ENCODE data around the gene FRMD4A. TPM values are rescaled to one million over a fixed set of nuclear protein-coding genes. Genes with fewer than 3 reads are reported as not detected.

Gene FRMD4A
- total RNA-seq, 1 experiment from 2014 or later, result 18.3 TPM

GRCh38 chr10:13719425-13719824 lies 611.3 kb downstream of the FRMD4A start:
- intact Hi-C loops (cut with micrococcal nuclease; ENCODE audit: unreplicated experiment), result no loop called here
- BruUV-seq (replicated peaks), result no TSS peak
- no peak for DNase-seq
- Histone ChIP-seq H3K79me2 (ENCODE audit: low read depth) (no peaks in the 10 kb centered on the region), H3K4me2 (no peak overlapping the region), H3K27me3 (ENCODE audit: insufficient read depth, low read depth) (no peaks in the 10 kb centered on the region), H3K9me2 (ENCODE audit: insufficient read depth) (no peaks in the 10 kb centered on the region), H4K20me1 (ENCODE audit: insufficient read depth) (no peaks in the 10 kb centered on the region), H3K4me3 (no peak overlapping the region), H3K27ac (no peak overlapping the region), H2AFZ (no peak overlapping the region), H3K4me1 (replicated peaks; ENCODE audit: insufficient read depth) (peaks cover 17% of the 10 kb centered on the region), H3K9me3 (ENCODE audit: insufficient read depth, low read depth) (no peaks in the 10 kb centered on the region), H3K36me3 (ENCODE audit: low read depth) (no peaks in the 10 kb centered on the region), H3F3A (ENCODE audit: insufficient read depth, low read depth) (peaks cover 27% of the 10 kb centered on the region)
- no peak for TF ChIP-seq CTCF (conservative IDR thresholded peaks at IDR 0.05)
- no peak for TF ChIP-seq EZH2 (IDR thresholded peaks at IDR 0.05; ENCODE audit: low read depth)
- POLR2A ChIA-PET (ENCODE audit: unreplicated experiment), result no interaction called here
- CTCF ChIA-PET, result interaction anchor here (0.7 kb wide), 1 partner anchor 12 kb away, joined by 3 read pairs; no protein-coding TSS in a partner anchor

- Histone ChIP-seq H3K27ac (no peak overlapping the region), H3K79me2 (ENCODE audit: low read depth) (no peaks in the 10 kb centered on the region), H3K9me3 (ENCODE audit: insufficient read depth, low read depth) (no peaks in the 10 kb centered on the region), H3K4me1 (replicated peaks; ENCODE audit: insufficient read depth) (peaks cover 17% of the 10 kb centered on the region), H4K20me1 (ENCODE audit: insufficient read depth) (no peaks in the 10 kb centered on the region), H3K4me3 (no peak overlapping the region), H3K9me2 (ENCODE audit: insufficient read depth) (no peaks in the 10 kb centered on the region), H3K36me3 (ENCODE audit: low read depth) (no peaks in the 10 kb centered on the region), H3K4me2 (peak overlapping the region; percentile 90), H3F3A (ENCODE audit: insufficient read depth, low read depth) (peaks cover 27% of the 10 kb centered on the region), H2AFZ (no peak overlapping the region), H3K27me3 (ENCODE audit: insufficient read depth, low read depth) (no peaks in the 10 kb centered on the region)
- BruUV-seq (replicated peaks), result no TSS peak
- DNase-seq, result no peak
- ChIA-PET POLR2A (ENCODE audit: unreplicated experiment) (no interaction called here), CTCF (interaction anchor here (0.5 to 0.7 kb wide), 2 partner anchors 12 to 512 kb away, joined by 3 read pairs; no protein-coding TSS in a partner anchor)
- intact Hi-C loops (cut with micrococcal nuclease; ENCODE audit: unreplicated experiment), result loop anchor here (1.0 kb wide), 1 partner anchor 11 kb away; no protein-coding TSS in a partner anchor
- no peak for TF ChIP-seq CTCF (conservative IDR thresholded peaks at IDR 0.05)
- no peak for TF ChIP-seq EZH2 (IDR thresholded peaks at IDR 0.05; ENCODE audit: low read depth)
Observed at GRCh38 chr10:13718820-13719219, 611.9 kb downstream of the FRMD4A start.

- Histone ChIP-seq H3K9me2 (ENCODE audit: insufficient read depth) (no peaks in the 10 kb centered on the region), H3F3A (ENCODE audit: insufficient read depth, low read depth) (peaks cover 31% of the 10 kb centered on the region), H3K79me2 (ENCODE audit: low read depth) (no peaks in the 10 kb centered on the region), H3K9me3 (ENCODE audit: insufficient read depth, low read depth) (no peaks in the 10 kb centered on the region), H3K36me3 (ENCODE audit: low read depth) (no peaks in the 10 kb centered on the region), H3K27ac (peak overlapping the region; percentile 65), H3K4me3 (peak overlapping the region; percentile 55), H2AFZ (peak overlapping the region; percentile 72), H3K4me1 (replicated peaks; ENCODE audit: insufficient read depth) (peaks cover 21% of the 10 kb centered on the region), H4K20me1 (ENCODE audit: insufficient read depth) (no peaks in the 10 kb centered on the region), H3K27me3 (ENCODE audit: insufficient read depth, low read depth) (no peaks in the 10 kb centered on the region), H3K4me2 (peak overlapping the region; percentile 90)
- ChIA-PET CTCF (interaction anchor here (0.5 kb wide), 1 partner anchor 512 kb away, joined by 3 read pairs; no protein-coding TSS in a partner anchor), POLR2A (ENCODE audit: unreplicated experiment) (interaction anchor here (0.6 to 1.2 kb wide), 3 partner anchors 9 to 13 kb away, joined by 3 to 21 read pairs (median 3); no protein-coding TSS in a partner anchor)
- peak; percentile 69 to 83 for DNase-seq
- no peak for TF ChIP-seq EZH2 (IDR thresholded peaks at IDR 0.05; ENCODE audit: low read depth)
- TF ChIP-seq CTCF (conservative IDR thresholded peaks at IDR 0.05), result no peak
- no TSS peak for BruUV-seq (replicated peaks)
- intact Hi-C loops (cut with micrococcal nuclease; ENCODE audit: unreplicated experiment), result loop anchor here (1.0 to 2.0 kb wide), 2 partner anchors 10 to 59 kb away; no protein-coding TSS in a partner anchor
Observed at GRCh38 chr10:13717936-13718772, 612.6 kb downstream of the FRMD4A start.
